Hepatocyte (in vitro differentiated cells): Measurements from ENCODE around the gene C2CD3. TPM values are rescaled to one million over a fixed set of nuclear protein-coding genes. Genes with fewer than 3 reads are reported as not detected.

ENCODE experiments used
- DNase-seq: peaks from one replicate; pipeline ENCODE4 v3.0.0-alpha.2; 2016; ENCODE audit warnings: low spot score
- H2AFZ ChIP-seq: fragments of 200-600 bp; sonication (generic); 2 replicates; pipeline ENCODE4 v1.6.0; 2016; ENCODE audit warnings: antibody characterized with exemption, mild to moderate bottlenecking
- H3K27ac ChIP-seq: fragments of 200-600 bp; sonication (generic); 2 replicates; pipeline ENCODE4 v1.5.1; 2016; ENCODE audit warnings: mild to moderate bottlenecking
- H3K27me3 ChIP-seq: fragments of 200-600 bp; sonication (generic); 2 replicates; pipeline ENCODE4 v1.6.1; 2016
- H3K36me3 ChIP-seq: fragments of 200-600 bp; sonication (generic); replicated peaks from 2 replicates; pipeline ENCODE4 v1.5.1; 2016; ENCODE audit warnings: low read depth; ENCODE audit not compliant: insufficient read depth
- H3K4me1 ChIP-seq: fragments of 200-600 bp; sonication (generic); 2 replicates; pipeline ENCODE4 v1.5.1; 2016; ENCODE audit warnings: mild to moderate bottlenecking, moderate library complexity; ENCODE audit not compliant: insufficient read depth
- H3K4me2 ChIP-seq: fragments of 200-600 bp; sonication (generic); 2 replicates; pipeline ENCODE4 v1.6.0; 2016
- H3K4me3 ChIP-seq: fragments of 200-600 bp; sonication (generic); 2 replicates; pipeline ENCODE4 v1.5.1; 2016; ENCODE audit warnings: mild to moderate bottlenecking
- H3K79me2 ChIP-seq: fragments of 200-600 bp; sonication (generic); 2 replicates; pipeline ENCODE4 v1.6.0; 2017; ENCODE audit warnings: mild to moderate bottlenecking
- H3K9me2 ChIP-seq: fragments of 200-600 bp; sonication (generic); replicated peaks from 2 replicates; pipeline ENCODE4 v1.6.0; 2017; ENCODE audit warnings: mild to moderate bottlenecking; ENCODE audit not compliant: insufficient read depth
- H3K9me3 ChIP-seq: fragments of 200-600 bp; sonication (generic); 2 replicates; pipeline ENCODE4 v1.5.1; 2016; ENCODE audit warnings: low read depth, mild to moderate bottlenecking
- H4K20me1 ChIP-seq: fragments of 200-600 bp; sonication (generic); 2 replicates; pipeline ENCODE4 v1.6.0; 2016; ENCODE audit warnings: mild to moderate bottlenecking; ENCODE audit not compliant: insufficient read depth, poor library complexity, severe bottlenecking
- EZH2 ChIP-seq: fragments of 200-600 bp; sonication (generic); IDR thresholded peaks from 2 replicates; pipeline ENCODE4 v1.6.1; 2016; ENCODE audit warnings: antibody characterized with exemption, mild to moderate bottlenecking, borderline replicate concordance
- EZH2phosphoT487 ChIP-seq: fragments of 200-600 bp; sonication (generic); IDR thresholded peaks from one replicate; pipeline ENCODE4 v1.6.1; 2018; ENCODE audit warnings: antibody characterized with exemption, mild to moderate bottlenecking, low read depth, moderate library complexity; ENCODE audit not compliant: unreplicated experiment, severe bottlenecking
- WGBS: methylation state at CpG from one replicate; pipeline ENCODE4 v1.1.6; 2016; ENCODE audit warnings: low lambda C conversion rate; ENCODE audit errors: missing lambda C conversion rate; 5-methylcytosine and 5-hydroxymethylcytosine counted together
- polyA plus RNA-seq: library from polyadenylated mRNA; unstranded; fragments of >200 nt; fragmentation: Nextera tagmentation; extraction: Ambion mirVana; gene quantifications from 2 replicates; pipeline ENCODE4 v1.2.1, GENCODE V29; 2016
- total RNA-seq: library from RNA; depleted of rRNA; stranded (reverse); fragments of >200 nt; gene quantifications from 2 replicates; pipeline ENCODE4 v1.2.3, GENCODE V29; 2014
- TF ChIP-seq, protein P1 (sequence below): fragments of 200-600 bp; sonication (generic); IDR thresholded peaks from 2 replicates; pipeline ENCODE4 v1.5.1; 2016; ENCODE audit warnings: antibody characterized with exemption, mild to moderate bottlenecking; ENCODE audit not compliant: poor library complexity

C2CD3 gene
- total and polyA plus RNA-seq, 2 experiments from 2014 or later: 9.8 to 16.3 TPM

DNA sequence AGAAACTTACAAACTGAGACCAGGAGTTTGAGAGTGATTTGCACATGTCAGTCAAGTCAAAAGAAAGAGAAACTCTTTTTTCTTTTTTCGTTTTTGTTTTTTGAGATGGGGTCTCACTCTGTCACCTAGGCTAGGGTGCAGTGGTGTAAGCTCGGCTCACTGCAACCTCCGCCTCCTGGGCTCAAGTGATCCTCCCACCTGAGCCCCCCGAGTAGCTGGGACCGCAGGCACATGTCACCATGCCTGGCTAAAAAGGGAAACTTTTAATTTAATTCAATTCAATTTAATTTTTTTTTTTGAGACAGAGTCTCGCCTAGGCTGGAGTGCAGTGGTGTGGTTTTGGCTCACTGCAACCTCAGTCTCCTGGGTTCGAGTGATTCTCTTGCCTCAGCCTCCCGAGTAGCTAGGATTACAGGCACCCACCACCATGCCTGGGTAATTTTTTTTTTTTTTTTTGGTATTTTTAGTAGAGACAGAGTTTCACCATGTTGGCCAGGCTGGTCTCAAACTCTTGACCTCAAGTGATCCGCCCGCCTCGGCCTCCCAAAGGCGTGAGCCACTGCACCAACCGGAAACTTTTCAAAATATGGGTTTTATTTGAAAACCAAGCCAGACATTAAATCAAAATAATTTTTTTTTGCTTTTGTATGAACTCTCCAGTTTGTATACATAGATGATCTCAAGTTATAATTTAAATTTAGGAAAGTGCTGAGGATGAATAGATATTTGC is 171.8 kb downstream of the C2CD3 start:
- Histone ChIP-seq H3K27me3 (no peaks in the 10 kb centered on the region), H3K9me3 (no peaks in the 10 kb centered on the region), H3K4me2 (no peak overlapping the region), H3K4me1 (no peaks in the 10 kb centered on the region), H3K9me2 (no peaks in the 10 kb centered on the region), H3K79me2 (no peaks in the 10 kb centered on the region), H3K4me3 (no peak overlapping the region), H3K27ac (no peak overlapping the region), H2AFZ (no peak overlapping the region), H4K20me1 (no peaks in the 10 kb centered on the region), H3K36me3 (no peaks in the 10 kb centered on the region)
- TF ChIP-seq, protein P1, sequence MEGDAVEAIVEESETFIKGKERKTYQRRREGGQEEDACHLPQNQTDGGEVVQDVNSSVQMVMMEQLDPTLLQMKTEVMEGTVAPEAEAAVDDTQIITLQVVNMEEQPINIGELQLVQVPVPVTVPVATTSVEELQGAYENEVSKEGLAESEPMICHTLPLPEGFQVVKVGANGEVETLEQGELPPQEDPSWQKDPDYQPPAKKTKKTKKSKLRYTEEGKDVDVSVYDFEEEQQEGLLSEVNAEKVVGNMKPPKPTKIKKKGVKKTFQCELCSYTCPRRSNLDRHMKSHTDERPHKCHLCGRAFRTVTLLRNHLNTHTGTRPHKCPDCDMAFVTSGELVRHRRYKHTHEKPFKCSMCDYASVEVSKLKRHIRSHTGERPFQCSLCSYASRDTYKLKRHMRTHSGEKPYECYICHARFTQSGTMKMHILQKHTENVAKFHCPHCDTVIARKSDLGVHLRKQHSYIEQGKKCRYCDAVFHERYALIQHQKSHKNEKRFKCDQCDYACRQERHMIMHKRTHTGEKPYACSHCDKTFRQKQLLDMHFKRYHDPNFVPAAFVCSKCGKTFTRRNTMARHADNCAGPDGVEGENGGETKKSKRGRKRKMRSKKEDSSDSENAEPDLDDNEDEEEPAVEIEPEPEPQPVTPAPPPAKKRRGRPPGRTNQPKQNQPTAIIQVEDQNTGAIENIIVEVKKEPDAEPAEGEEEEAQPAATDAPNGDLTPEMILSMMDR: no peak
- TF ChIP-seq EZH2 (no peak), EZH2phosphoT487 (no peak)
- no peak for DNase-seq
- 98% methylated on average over 13 of the region's 13 CpGs for whole genome bisulfite sequencing

DNA sequence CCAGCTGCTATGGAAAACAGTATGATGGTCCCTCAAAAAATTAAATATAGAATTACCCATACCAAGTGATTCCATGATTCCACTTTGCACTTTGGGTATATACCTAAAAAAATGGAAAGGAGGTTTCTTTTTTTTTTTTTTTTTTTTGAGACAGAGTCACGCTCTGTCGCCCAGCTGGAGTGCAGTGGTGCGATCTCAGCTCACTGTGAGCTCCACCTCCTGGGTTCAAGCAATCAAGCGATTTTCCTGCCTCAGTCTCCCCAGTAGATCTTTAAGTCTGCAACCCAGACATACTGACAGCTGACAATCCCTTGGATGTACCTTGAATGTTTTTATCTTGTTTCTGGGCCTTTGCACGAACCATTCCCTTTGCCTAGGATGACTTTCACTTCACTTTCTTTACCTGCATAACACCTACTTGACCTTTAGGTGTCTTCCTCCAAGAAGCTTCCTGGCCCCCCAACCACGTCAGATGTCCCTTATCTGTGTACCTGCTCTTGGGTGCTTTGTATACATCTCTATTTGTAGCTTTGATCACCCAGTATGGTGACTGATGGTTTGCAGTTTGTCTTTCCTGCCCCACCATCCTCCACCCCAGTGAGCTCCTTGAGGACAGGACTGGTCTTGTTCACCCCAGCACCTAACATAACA is 173.6 kb downstream of the C2CD3 start:
- no peak overlapping the region for H3K4me3 ChIP-seq
- no peak overlapping the region for H3K27ac ChIP-seq
- WGBS: 75% methylated on average over 6 of the region's 6 CpGs
- H3K9me3 ChIP-seq: no peaks in the 10 kb centered on the region
- H2AFZ ChIP-seq: no peak overlapping the region
- TF ChIP-seq, protein P1: no peak
- no peaks in the 10 kb centered on the region for H3K4me1 ChIP-seq
- no peak for DNase-seq
- H3K4me2 ChIP-seq: no peak overlapping the region
- H3K36me3 ChIP-seq: no peaks in the 10 kb centered on the region
- no peaks in the 10 kb centered on the region for H3K79me2 ChIP-seq
- no peaks in the 10 kb centered on the region for H3K9me2 ChIP-seq
- no peaks in the 10 kb centered on the region for H4K20me1 ChIP-seq
- no peaks in the 10 kb centered on the region for H3K27me3 ChIP-seq

DNA sequence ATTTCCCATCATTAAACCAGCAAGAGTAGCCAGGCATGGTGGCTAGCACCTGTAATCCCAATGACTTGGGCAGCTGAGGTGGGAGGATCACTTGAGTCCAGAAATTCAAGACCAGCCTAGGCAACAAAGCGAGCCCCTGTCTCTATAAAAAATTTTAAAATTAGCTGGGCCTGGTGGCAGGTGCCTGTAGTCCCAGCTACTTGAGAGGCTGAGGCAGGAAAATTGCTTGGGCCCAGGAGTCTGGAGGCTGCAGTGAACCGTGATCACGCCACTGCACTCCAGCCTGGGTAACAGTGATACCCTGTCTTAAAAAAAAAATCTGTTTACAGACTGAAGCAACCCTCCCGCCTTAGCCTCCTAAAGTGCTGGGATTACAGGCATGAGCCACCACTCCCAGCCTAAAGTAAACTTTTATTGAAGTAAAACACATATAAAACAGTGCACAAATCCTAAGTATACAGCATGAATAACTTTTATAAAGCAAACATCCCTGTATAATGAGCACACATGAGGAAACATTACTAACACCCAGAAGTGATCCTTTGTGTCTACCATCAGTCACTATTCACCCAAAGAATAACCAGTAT is 174.5 kb downstream of the C2CD3 start:
- no peak overlapping the region for H3K4me2 ChIP-seq
- H2AFZ ChIP-seq: no peak overlapping the region
- DNase-seq: no peak
- H3K9me3 ChIP-seq: no peaks in the 10 kb centered on the region
- H3K27me3 ChIP-seq: no peaks in the 10 kb centered on the region
- H4K20me1 ChIP-seq: no peaks in the 10 kb centered on the region
- 52% methylated on average over 4 of the region's 4 CpGs for WGBS
- H3K27ac ChIP-seq: no peak overlapping the region
- H3K9me2 ChIP-seq: no peaks in the 10 kb centered on the region
- no peak overlapping the region for H3K4me3 ChIP-seq
- no peaks in the 10 kb centered on the region for H3K79me2 ChIP-seq
- no peaks in the 10 kb centered on the region for H3K36me3 ChIP-seq
- TF ChIP-seq EZH2: no peak
- TF ChIP-seq EZH2phosphoT487: no peak
- TF ChIP-seq, protein P1: no peak
- no peaks in the 10 kb centered on the region for H3K4me1 ChIP-seq
